HG02763 (cell line): ENCODE results near the gene CDH16.

ENCODE experiments used
- ATAC-seq: cut with Tn5 transposase; IDR thresholded peaks from one replicate; pipeline ENCODE4 v1.9.1; 2021; ENCODE audit warnings: mild to moderate bottlenecking, moderate library complexity; ENCODE audit not compliant: unreplicated experiment

The CDH16 gene

GRCh38 chr16:66928702-66929388, 10.2 kb upstream of the CDH16 start:
- no peak for ATAC-seq

DNA sequence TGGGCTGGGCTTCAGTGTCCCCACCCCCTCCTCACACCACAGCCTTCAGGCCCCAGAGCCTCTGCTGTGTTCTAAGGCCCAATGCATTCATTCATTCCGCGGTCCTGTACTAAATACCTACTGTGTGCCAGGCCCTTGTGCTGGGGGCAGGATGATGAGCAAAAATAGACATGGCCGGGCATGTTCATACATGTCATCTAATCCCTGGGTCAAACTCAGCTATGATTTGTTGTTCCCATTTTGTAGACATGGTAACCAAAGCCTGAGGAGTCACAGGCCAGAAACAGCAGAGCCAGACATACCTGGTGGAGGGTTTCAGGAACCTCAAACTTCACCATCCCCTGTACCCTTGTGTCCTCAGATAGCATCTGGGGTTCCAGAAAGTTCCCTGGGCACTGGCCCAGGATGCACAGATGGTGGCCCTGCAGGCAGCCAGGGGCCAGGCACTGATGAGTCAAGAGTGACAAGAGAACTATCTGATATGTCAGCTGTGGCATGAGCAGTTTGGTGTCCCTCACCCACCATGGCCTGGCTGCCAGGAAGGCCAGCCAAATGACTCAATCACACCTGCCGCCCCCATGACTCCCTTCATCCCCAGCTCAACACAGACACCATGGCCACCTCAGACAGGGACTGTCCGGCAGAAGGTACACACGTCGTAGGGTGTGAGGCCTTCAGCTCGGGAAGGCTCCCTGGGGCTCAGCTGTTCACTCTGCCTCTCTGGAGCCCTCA, 9.4 kb upstream of the CDH16 start:
- no peak for ATAC-seq

DNA sequence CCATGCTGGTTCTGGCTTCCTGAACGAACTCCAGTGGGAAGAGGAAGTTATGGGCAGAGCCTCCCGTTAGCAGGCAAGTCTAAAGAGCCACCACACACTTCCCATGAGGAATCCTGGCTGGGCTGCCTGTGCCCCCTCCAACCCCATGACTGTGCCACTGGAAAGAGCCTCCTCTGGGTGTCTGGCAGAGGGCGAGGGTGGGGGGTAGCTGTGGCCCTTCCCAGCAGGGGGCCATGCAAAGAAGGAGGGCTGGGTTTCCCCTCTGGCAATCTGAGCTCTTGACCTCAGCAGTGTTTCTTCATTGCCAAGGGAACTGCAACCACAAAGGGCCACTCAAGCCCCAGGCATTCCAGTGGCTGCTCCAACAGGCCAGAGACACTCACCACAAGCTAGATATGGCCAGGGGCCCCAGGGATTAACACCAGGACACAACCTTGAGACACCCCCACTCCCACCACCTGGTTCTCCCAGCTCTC, 8.3 kb upstream of the CDH16 start:
- no peak for ATAC-seq

GRCh38 chr16:66926171-66926947, 7.7 kb upstream of the CDH16 start:
- ATAC-seq, result no peak

GRCh38 chr16:66925322-66925840, 6.7 kb upstream of the CDH16 start, which contains the start of gene RRAD:
RRAD (minus strand) TSS chr16:66925535; CDS start chr16:66925179, 356 bp downstream.
- ATAC-seq, result no peak

GRCh38 chr16:66924527-66925321, 6.0 kb upstream of the CDH16 start:
- ATAC-seq, result no peak

DNA sequence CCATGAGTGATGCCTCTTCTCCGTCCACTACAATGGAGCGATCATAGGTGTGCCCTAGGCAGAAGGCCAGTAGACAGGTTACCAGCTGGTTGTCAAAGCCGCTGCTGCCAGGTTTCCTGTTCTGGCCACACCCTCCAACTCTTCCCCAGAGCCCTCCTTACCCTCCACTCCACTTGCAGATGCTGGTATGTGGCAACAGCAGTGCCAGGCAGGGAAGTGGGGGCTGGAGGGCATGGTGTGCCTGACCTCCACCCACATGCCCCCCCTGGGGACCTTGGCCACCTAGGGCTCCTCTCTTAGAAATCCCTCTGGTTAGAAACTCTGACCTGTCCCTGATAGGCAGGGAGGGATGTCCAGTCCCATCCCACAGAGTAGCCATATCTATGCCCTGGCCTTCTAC, 5.2 kb upstream of the CDH16 start:
- no peak for ATAC-seq

DNA sequence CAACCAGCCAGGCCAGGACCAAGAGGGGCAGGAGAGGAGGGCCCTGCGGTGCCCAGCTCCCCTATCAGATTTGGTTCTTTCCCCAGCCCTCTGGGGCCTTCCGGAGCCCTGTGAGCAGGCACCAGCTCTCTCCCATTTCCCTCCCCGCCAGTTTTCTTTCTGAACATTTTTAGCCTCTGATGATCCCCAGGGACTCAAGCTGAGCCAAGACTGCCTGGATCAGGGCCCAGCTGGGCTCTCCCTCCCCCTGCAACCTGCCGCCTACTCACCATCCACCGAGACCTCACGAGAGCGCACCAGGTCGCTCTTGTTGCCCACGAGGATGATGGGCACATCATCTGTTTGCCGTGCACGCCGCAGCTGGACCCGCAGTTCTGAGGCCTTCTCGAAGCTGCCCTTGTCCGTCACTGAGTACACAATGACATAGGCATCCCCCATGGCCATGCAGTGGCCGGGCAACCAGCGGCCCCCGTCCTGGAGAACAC, 4.6 kb upstream of the CDH16 start:
- no peak for ATAC-seq

DNA sequence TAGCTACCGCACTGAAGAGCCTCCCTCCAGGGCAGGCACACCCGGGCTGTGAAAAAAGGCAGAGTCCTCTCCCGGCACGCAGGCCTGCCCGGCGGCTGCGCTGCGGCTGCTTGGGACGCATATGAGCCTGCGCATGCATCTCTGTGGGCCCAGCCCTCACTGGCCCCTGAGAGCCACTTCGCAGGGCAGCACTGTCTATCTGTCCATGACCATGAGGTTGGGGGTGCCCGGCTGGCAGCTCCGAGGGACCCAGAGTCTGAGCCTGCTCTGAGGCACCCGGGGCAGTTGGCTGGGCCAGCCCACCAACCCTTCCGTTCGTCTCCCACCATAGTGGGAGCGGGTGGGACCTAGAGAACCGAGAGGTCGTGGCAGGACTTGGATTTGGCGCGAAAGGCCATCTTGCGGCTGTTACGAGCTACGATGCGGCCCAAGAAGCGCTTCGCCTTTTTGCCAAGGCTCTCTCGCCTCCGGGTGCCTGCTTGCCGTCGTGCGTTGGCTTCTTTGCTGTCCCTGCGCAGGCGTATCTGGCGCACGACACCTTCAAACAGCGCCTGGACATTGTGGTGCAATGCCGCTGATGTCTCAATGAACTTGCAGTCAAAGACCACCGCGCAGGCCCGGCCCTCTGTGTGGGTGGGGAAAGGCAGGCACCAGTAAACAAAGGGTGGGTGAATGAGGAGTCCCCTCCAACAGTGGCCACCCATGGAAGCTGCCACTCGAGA, 3.2 kb upstream of the CDH16 start:
- ATAC-seq, result no peak

DNA sequence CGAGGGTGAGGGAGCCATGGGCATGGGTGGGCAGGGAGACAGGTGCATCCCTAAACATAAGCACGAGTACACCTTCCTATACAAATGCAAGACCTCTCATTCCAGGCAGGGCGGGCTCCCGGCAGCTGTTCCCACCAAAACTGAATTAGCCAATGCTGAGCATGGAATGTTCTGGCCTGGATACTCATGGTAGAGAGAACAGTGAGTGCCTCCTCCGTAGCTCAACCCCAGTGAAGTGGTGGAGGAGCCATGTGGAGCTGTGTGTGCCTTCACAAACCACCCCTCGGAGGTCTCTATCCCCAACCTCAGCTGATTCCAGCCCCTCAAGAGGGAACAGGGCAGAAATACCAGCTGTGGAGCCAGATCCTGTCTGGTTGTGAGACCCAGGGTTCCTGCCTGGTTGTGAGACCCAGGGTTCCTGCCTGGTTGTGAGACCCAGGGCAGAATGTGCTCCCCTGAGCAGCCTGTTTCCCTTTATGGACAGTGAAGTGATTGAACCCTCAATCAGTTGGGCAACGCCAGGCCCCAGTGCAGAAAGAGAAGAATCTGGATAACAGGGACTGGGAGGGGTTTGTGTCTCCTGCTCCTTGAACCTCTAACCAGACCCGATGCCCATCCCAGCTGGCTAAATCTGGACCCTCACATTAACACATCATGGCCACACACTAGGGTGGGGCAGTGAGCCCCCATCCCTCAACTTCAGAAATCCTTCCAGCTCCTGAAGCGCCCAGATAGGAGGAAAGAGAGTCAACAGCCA, 2.4 kb upstream of the CDH16 start:
- ATAC-seq, result no peak

DNA sequence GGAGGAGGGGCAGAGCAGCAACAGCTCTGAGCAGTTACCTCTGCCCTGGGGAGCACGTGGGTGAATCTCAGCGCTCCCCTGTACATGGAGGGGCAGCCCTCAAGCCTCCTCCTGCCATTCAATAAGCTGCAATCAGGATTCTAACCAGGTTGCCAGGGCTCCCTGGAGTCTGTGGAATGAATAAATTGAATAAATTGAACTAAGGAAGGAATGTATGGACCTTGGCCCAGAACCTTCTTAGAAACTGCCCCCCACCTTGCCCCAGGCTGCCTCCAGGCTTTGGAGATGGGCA, 1.6 kb upstream of the CDH16 start:
- ATAC-seq, result no peak

- ATAC-seq, result no peak
Observed at GRCh38 chr16:66919569-66920298, 1.0 kb upstream of the CDH16 start.

- no peak for ATAC-seq
Observed at GRCh38 chr16:66918355-66918754, 330 bp downstream of the CDH16 start.

- ATAC-seq, result no peak
Observed at GRCh38 chr16:66917741-66918140, 944 bp downstream of the CDH16 start.

DNA sequence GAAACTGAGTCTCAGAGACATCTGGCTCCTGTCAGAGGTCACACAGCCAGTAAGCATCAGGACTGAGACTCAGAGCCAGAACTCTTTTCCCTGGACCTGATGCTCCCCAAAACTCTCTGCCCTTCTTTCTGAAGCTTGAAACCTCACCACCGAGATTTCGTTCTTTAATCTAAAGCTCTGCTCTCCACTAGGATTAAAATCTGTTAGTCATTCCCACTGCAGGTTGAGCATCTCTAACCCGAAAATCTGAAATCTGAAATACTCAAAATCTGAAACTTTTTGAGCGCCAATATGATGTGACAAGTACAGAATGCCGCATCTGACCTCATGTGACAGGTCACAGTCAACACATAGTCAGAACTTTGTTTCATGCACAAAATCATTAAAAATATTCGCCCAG, 2.2 kb downstream of the CDH16 start:
- no peak for ATAC-seq

- ATAC-seq, result no peak
Observed at GRCh38 chr16:66915041-66915440, 3.6 kb downstream of the CDH16 start.

DNA sequence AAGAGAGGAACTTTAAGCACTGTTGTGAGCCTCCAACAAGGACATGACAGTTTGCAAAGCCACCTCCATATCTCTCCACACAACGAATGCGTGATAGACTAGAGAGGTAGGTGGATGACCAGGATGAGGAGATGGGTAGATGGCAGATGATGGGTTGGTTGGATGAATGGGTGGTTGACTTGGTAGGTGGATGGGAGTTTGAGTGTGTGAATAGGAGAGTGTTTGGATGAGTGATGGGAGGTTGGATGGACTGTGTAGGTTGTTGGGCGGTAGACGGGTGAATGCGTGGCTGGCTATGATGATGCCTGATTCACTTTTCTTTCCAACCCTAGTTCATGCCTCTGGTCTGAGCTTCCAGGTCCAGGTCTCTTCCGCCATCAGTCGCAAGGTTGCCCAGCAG, 4.1 kb downstream of the CDH16 start:
- no peak for ATAC-seq

DNA sequence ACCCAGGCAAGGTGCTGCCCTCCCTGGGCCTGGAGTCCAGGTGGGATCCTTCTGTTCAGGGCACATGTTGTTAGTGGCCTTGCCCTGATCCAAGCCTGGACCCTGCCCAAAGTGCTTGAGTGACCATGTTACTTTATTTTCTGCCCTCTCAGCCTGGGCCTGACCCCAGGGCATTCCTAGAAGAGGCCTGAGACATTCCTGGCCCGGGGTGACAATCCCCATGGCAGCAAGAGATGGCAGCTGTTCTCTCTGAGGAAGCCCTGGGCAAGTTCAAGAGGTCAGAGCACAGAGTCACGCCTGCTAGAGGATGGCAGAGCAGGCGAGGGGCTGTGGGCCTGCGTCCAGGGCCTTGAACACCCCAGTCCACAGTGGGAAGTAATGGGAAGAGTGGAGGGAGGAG, 5.0 kb downstream of the CDH16 start:
- no peak for ATAC-seq

- no peak for ATAC-seq
Observed at GRCh38 chr16:66913081-66913480, 5.6 kb downstream of the CDH16 start.
